H1 (cell line): ENCODE measurements around the gene TRPV4. TPM values are rescaled to one million over a fixed set of nuclear protein-coding genes. Genes with fewer than 3 reads are reported as not detected.

Experiments used
- CTCF ChIA-PET: fragments of 300-600 bp; sonication (Branson Sonifier 250); formaldehyde crosslinking; loops from one replicate; lab custom pipeline; 2021; ENCODE audit not compliant: partially characterized antibody; lab: Charles Lee
- POLR2A ChIA-PET: fragments of 300-600 bp; sonication (Branson Sonifier 250); formaldehyde crosslinking; loops from one replicate; lab custom pipeline; 2021; ENCODE audit warnings: inconsistent platforms; ENCODE audit not compliant: partially characterized antibody; lab: Charles Lee
- DNase-seq, 2 experiments: peaks; one replicate each; pipeline versions ENCODE4 v3.0.0 to v3.0.0-alpha.2; 2010 to 2022; ENCODE audit warnings: low spot score in 2 of 2, low read depth in 1 of 2, mixed read lengths in 1 of 2
- FAIRE-seq: peaks from 2 replicates; lab custom pipeline; 2011; peaks lifted over from hg19 to GRCh38; lab: Jason Lieb, UNC
- H2AFZ ChIP-seq: 2 replicates; pipeline ENCODE4 v1.8.1; 2012; ENCODE audit warnings: low read length, inconsistent platforms
- H2AK5ac ChIP-seq: 2 replicates; pipeline ENCODE4 v1.6.1; 2013; ENCODE audit warnings: low read depth, low read length
- H2BK120ac ChIP-seq: replicated peaks from 2 replicates; pipeline ENCODE3; 2013; ENCODE audit warnings: low read depth, low read length, inconsistent platforms
- H2BK12ac ChIP-seq: 2 replicates; pipeline ENCODE4 v1.6.1; 2013; ENCODE audit warnings: low read depth, low read length
- H2BK15ac ChIP-seq: 2 replicates; pipeline ENCODE4 v1.6.1; 2013; ENCODE audit warnings: low read length
- H2BK20ac ChIP-seq: 2 replicates; pipeline ENCODE4 v1.6.1; 2013; ENCODE audit warnings: low read length
- H2BK5ac ChIP-seq: 2 replicates; pipeline ENCODE4 v1.6.1; 2013; ENCODE audit warnings: low read depth, low read length
- H3K14ac ChIP-seq: 2 replicates; pipeline ENCODE4 v1.6.1; 2013; ENCODE audit warnings: inconsistent platforms; ENCODE audit not compliant: insufficient read length
- H3K18ac ChIP-seq: 2 replicates; pipeline ENCODE4 v1.6.1; 2013; ENCODE audit warnings: low read length; ENCODE audit errors: extremely low read depth
- H3K23ac ChIP-seq: 2 replicates; pipeline ENCODE4 v1.6.1; 2013; ENCODE audit warnings: inconsistent platforms; ENCODE audit not compliant: insufficient read length
- H3K23me2 ChIP-seq: 2 replicates; pipeline ENCODE4 v1.6.1; 2013; ENCODE audit warnings: low read depth, low read length
- H3K27ac ChIP-seq: 2 replicates; pipeline ENCODE4 v1.6.1; 2011; ENCODE audit warnings: low read depth, low read length, inconsistent platforms
- H3K27me3 ChIP-seq, 4 experiments: replicated peaks in 1 of 4; 1 replicate in 1 of 4; 2 replicates in 3 of 4; pipeline versions ENCODE4 v1.6.1 to v1.8.1; 2011 to 2013; ENCODE audit warnings: low read length in 3 of 4, mild to moderate bottlenecking in 3 of 4, inconsistent platforms in 2 of 4, mixed read lengths in 2 of 4, moderate library complexity in 1 of 4; ENCODE audit not compliant: control insufficient read depth in 3 of 4, insufficient read depth in 3 of 4; ENCODE audit errors: extremely low read depth in 1 of 4
- H3K36me3 ChIP-seq, 4 experiments: 2 replicates each; pipeline versions ENCODE4 v1.6.1 to v1.8.1; 2011 to 2013; ENCODE audit warnings: mild to moderate bottlenecking in 4 of 4, low read length in 3 of 4, moderate library complexity in 2 of 4, control low read depth in 1 of 4, inconsistent platforms in 1 of 4; ENCODE audit not compliant: insufficient read depth in 4 of 4, control insufficient read depth in 2 of 4
- H3K4ac ChIP-seq: replicated peaks from 2 replicates; pipeline ENCODE3; 2013; ENCODE audit warnings: low read length, low read depth, mixed read lengths, inconsistent platforms; ENCODE audit not compliant: insufficient read length
- H3K4me1 ChIP-seq, 4 experiments: replicated peaks in 1 of 4; 1 replicate in 1 of 4; 2 replicates in 3 of 4; pipeline versions ENCODE4 v1.6.1 to v1.8.1; 2011 to 2013; ENCODE audit warnings: low read length in 3 of 4, inconsistent platforms in 2 of 4, mixed read lengths in 1 of 4; ENCODE audit not compliant: insufficient read depth in 4 of 4, control insufficient read depth in 3 of 4
- H3K4me2 ChIP-seq, 2 experiments: 2 replicates each; pipeline versions ENCODE4 v1.6.1 to v1.8.1; 2011 to 2013; ENCODE audit warnings: low read depth in 2 of 2, low read length in 2 of 2, control low read depth in 1 of 2, inconsistent platforms in 1 of 2, mild to moderate bottlenecking in 1 of 2; ENCODE audit not compliant: insufficient read depth in 1 of 2
- H3K4me3 ChIP-seq, 4 experiments: fragments of 200-600, 300-600 bp in 1 of 4; sonication (generic), shearing (Covaris generic), sonication (Bioruptor Twin) in 1 of 4; 2 replicates each; pipeline versions ENCODE4 v1.5.1 to v1.8.1; 2011 to 2016; ENCODE audit warnings: low read length in 4 of 4, low read depth in 3 of 4, control low read depth in 2 of 4, inconsistent platforms in 2 of 4, mild to moderate bottlenecking in 2 of 4, mixed read lengths in 1 of 4, moderate library complexity in 1 of 4; ENCODE audit not compliant: insufficient read depth in 2 of 4; ENCODE audit errors: extremely low read depth in 1 of 4
- H3K56ac ChIP-seq: replicated peaks from 2 replicates; pipeline ENCODE3; 2013; ENCODE audit warnings: low read depth, mild to moderate bottlenecking, mixed read lengths, low read length, inconsistent platforms; ENCODE audit not compliant: insufficient read length
- H3K79me1 ChIP-seq: 2 replicates; pipeline ENCODE4 v1.6.1; 2013; ENCODE audit warnings: low read depth, low read length, control low read depth
- H3K79me2 ChIP-seq, 2 experiments: 2 replicates each; pipeline versions ENCODE4 v1.6.1 to v1.8.1; 2012 to 2013; ENCODE audit warnings: low read length in 2 of 2, mild to moderate bottlenecking in 2 of 2, inconsistent platforms in 1 of 2; ENCODE audit not compliant: insufficient read depth in 2 of 2, control insufficient read depth in 1 of 2
- H3K9ac ChIP-seq, 4 experiments: replicated peaks in 1 of 4; 1 replicate in 1 of 4; 2 replicates in 3 of 4; pipeline versions ENCODE4 v1.6.1 to v1.8.1; 2011 to 2013; ENCODE audit warnings: low read depth in 3 of 4, low read length in 3 of 4, control low read depth in 2 of 4, mild to moderate bottlenecking in 2 of 4, moderate library complexity in 2 of 4, inconsistent platforms in 1 of 4; ENCODE audit errors: extremely low read depth in 1 of 4
- H3K9me3 ChIP-seq, 2 experiments: 2 replicates each; pipeline versions ENCODE4 v1.6.1 to v1.8.1; 2012 to 2013; ENCODE audit warnings: mild to moderate bottlenecking in 2 of 2, moderate library complexity in 2 of 2, control low read depth in 1 of 2, inconsistent platforms in 1 of 2, low read depth in 1 of 2, low read length in 1 of 2, mixed read lengths in 1 of 2; ENCODE audit not compliant: insufficient read depth in 2 of 2
- H4K20me1 ChIP-seq, 2 experiments: replicated peaks in 1 of 2; 2 replicates each; pipeline versions ENCODE3 to v1.8.1; 2011 to 2013; ENCODE audit warnings: inconsistent platforms in 2 of 2, low read length in 2 of 2, mild to moderate bottlenecking in 1 of 2; ENCODE audit not compliant: insufficient read depth in 2 of 2, control insufficient read depth in 1 of 2
- H4K5ac ChIP-seq: 2 replicates; pipeline ENCODE4 v1.6.1; 2013; ENCODE audit warnings: low read length, low read depth, mixed read lengths, inconsistent platforms; ENCODE audit not compliant: insufficient read length
- H4K8ac ChIP-seq: 2 replicates; pipeline ENCODE4 v1.8.0; 2013; ENCODE audit warnings: mild to moderate bottlenecking, moderate library complexity, low read length, inconsistent platforms; ENCODE audit not compliant: insufficient read depth; ENCODE audit errors: extremely low read depth
- H4K91ac ChIP-seq: replicated peaks from 2 replicates; pipeline ENCODE3; 2013; ENCODE audit warnings: low read length, mixed read lengths, inconsistent platforms; ENCODE audit not compliant: insufficient read length
- ASH2L ChIP-seq: fragments of 200-600, 300-600 bp; sonication (generic); IDR thresholded peaks from one replicate; pipeline ENCODE4 v1.7.1; 2017; ENCODE audit warnings: low read length
- BRCA1 ChIP-seq: IDR thresholded peaks from 2 replicates; pipeline ENCODE4 v1.6.1; 2012; ENCODE audit warnings: low read depth, low read length, improper control_type of control experiment
- CHD1 ChIP-seq: IDR thresholded peaks from 2 replicates; pipeline ENCODE4 v1.6.1; 2012; ENCODE audit warnings: low read depth, low read length, improper control_type of control experiment
- EGR1 ChIP-seq: IDR thresholded peaks from 2 replicates; pipeline ENCODE4 v1.6.1; 2011; ENCODE audit warnings: low read depth, low read length, borderline replicate concordance
- EP300 ChIP-seq, 2 experiments: IDR thresholded peaks; 1 replicate in 1 of 2; 2 replicates in 1 of 2; pipeline ENCODE4 v1.6.1; 2011 to 2012; ENCODE audit warnings: low read depth in 2 of 2, low read length in 2 of 2, mild to moderate bottlenecking in 2 of 2, borderline replicate concordance in 1 of 2, inconsistent platforms in 1 of 2, moderate library complexity in 1 of 2
- HDAC2 ChIP-seq, 2 experiments: fragments of 300-600 bp in 1 of 2; sonication (generic) in 1 of 2; IDR thresholded peaks; 2 replicates each; pipeline ENCODE4 v1.6.1; 2011 to 2012; ENCODE audit warnings: low read depth in 2 of 2, low read length in 2 of 2, mild to moderate bottlenecking in 2 of 2, moderate library complexity in 2 of 2, borderline replicate concordance in 1 of 2, inconsistent platforms in 1 of 2
- NANOG ChIP-seq: IDR thresholded peaks from 2 replicates; pipeline ENCODE4 v1.6.1; 2011; ENCODE audit warnings: low read length, low read depth, mild to moderate bottlenecking, inconsistent platforms; ENCODE audit not compliant: insufficient read depth, poor library complexity, severe bottlenecking
- NRF1 ChIP-seq: IDR thresholded peaks from 2 replicates; pipeline ENCODE4 v1.6.1; 2011; ENCODE audit warnings: mild to moderate bottlenecking, low read depth, low read length, improper control_type of control experiment
- POLR2AphosphoS5 ChIP-seq: IDR thresholded peaks from 2 replicates; pipeline ENCODE4 v1.6.1; 2011; ENCODE audit warnings: low read depth, low read length
- RFX5 ChIP-seq: IDR thresholded peaks from 2 replicates; pipeline ENCODE4 v1.6.1; 2011; ENCODE audit warnings: low read depth, low read length, improper control_type of control experiment, borderline replicate concordance
- SAP30 ChIP-seq: fragments of 300-600 bp; sonication (generic); IDR thresholded peaks from 2 replicates; pipeline ENCODE4 v1.7.1; 2012; ENCODE audit warnings: low read length, moderate library complexity, mild to moderate bottlenecking, inconsistent platforms; ENCODE audit not compliant: insufficient read depth, insufficient replicate concordance
- SIN3A ChIP-seq, 2 experiments: IDR thresholded peaks in 1 of 2; conservative IDR thresholded peaks in 1 of 2; 2 replicates each; pipeline ENCODE4 v1.6.1; 2011 to 2012; ENCODE audit warnings: low read length in 2 of 2, improper control_type of control experiment in 1 of 2, low read depth in 1 of 2, mild to moderate bottlenecking in 1 of 2
- SIX5 ChIP-seq: IDR thresholded peaks from 2 replicates; pipeline ENCODE4 v1.6.1; 2011; ENCODE audit warnings: mild to moderate bottlenecking, low read depth, low read length
- TAF1 ChIP-seq: IDR thresholded peaks from 2 replicates; pipeline ENCODE4 v1.6.1; 2011; ENCODE audit warnings: mild to moderate bottlenecking, low read depth, low read length
- WGBS, 2 experiments: shearing (Covaris generic) in 1 of 2; methylation state at CpG; one replicate each; pipeline versions ENCODE4 v1.1.6 to v1.1.7; 2013 to 2015; ENCODE audit warnings: low lambda C conversion rate in 2 of 2, mixed read lengths in 2 of 2, inconsistent platforms in 1 of 2, low coverage in 1 of 2, missing lambda C conversion rate in 1 of 2; ENCODE audit not compliant: insufficient replicate concordance in 2 of 2, insufficient coverage in 1 of 2, insufficient read length in 1 of 2; ENCODE audit errors: extremely low coverage in 1 of 2, missing lambda C conversion rate in 1 of 2; 5-methylcytosine and 5-hydroxymethylcytosine counted together
- polyA plus RNA-seq, 7 experiments: library from polyadenylated mRNA; depleted of rRNA in 3 of 7; stranded (reverse) in 5 of 7; unstranded in 2 of 7; fragments of >200 nt in 5 of 7; fragments of 200-250 nt in 2 of 7; gene quantifications; 1 replicate in 5 of 7; 2 replicates in 1 of 7; 4 replicates in 1 of 7; pipeline versions ENCODE4 v1.2.1 to v1.2.3, GENCODE V29; 2011 to 2013; ENCODE audit warnings: missing spikeins in 2 of 7, mixed read lengths in 2 of 7
- total RNA-seq: library from RNA; stranded (reverse); fragmentation: NEBNext Ultra II Directional; extraction: Animal tissue kit (Norgen Biotek cat#: 25700); gene quantifications from 2 replicates; pipeline ENCODE4 v1.2.1, GENCODE V29; 2021

The TRPV4 gene
- total and polyA plus RNA-seq, 2 of the 8 experiments (the other 6 are each of a cell fraction or from before 2014, with no cell fraction given), result 2.1 to 6.2 TPM

- no peak overlapping the region for H3K4ac ChIP-seq
- H3K18ac ChIP-seq, result no peak overlapping the region
- no peaks in the 10 kb centered on the region; the same call in 1 of the 2 replicates for H3K79me1 ChIP-seq
- H2BK20ac ChIP-seq, result no peak overlapping the region
- no peaks in the 10 kb centered on the region for H3K27me3 ChIP-seq
- H3K4me3 ChIP-seq, result no peak overlapping the region
- H3K4me1 ChIP-seq, result no peaks in the 10 kb centered on the region
- POLR2A ChIA-PET, result interaction anchor here (0.9 to 1.7 kb wide), 2 partner anchors 13 to 43 kb away, joined by 3 to 4 read pairs; no protein-coding TSS in a partner anchor
- H2BK15ac ChIP-seq, result no peak overlapping the region
- no peak overlapping the region for H2AK5ac ChIP-seq
- no peak overlapping the region for H3K56ac ChIP-seq
- peaks cover 0 to 2% of the 10 kb centered on the region in 2 experiments for H4K20me1 ChIP-seq
- FAIRE-seq (no peak), DNase-seq (no peak)
- no peak overlapping the region for H3K27ac ChIP-seq
- no peak overlapping the region for H2AFZ ChIP-seq
- no peak overlapping the region for H3K23ac ChIP-seq
- no peak overlapping the region for H2BK12ac ChIP-seq
- no peaks in the 10 kb centered on the region for H3K79me2 ChIP-seq
- H4K8ac ChIP-seq, result no peak overlapping the region
- H3K36me3 ChIP-seq, result peaks cover 0 to 2% (median 0%) of the 10 kb centered on the region in 4 experiments; a peak in 4 of 8 replicates
- no peak overlapping the region for H3K14ac ChIP-seq
- H3K9me3 ChIP-seq, result no peaks in the 10 kb centered on the region
- CTCF ChIA-PET, result interaction anchor here (0.6 to 9.4 kb wide), 10 partner anchors 11 to 243 kb away, joined by 3 to 80 read pairs (median 4); no protein-coding TSS in a partner anchor
- no peaks in the 10 kb centered on the region for H3K23me2 ChIP-seq
- no peak overlapping the region for H4K5ac ChIP-seq
- H2BK5ac ChIP-seq, result no peak overlapping the region
- H3K4me2 ChIP-seq, result no peak overlapping the region
- H4K91ac ChIP-seq, result no peak overlapping the region
- WGBS, 2 experiments, result 98% methylated on average over 5 of the region's 5 CpGs; no CpG with 5 or more reads in 1 of the 2 experiments
- H2BK120ac ChIP-seq, result no peak overlapping the region
- H3K9ac ChIP-seq, result no peak overlapping the region
- TF ChIP-seq HDAC2 (IDR thresholded peaks at IDR 0.05; ENCODE audit: borderline replicate concordance in 1 of 2, low read depth in 2 of 2, low read length in 2 of 2) (no peak), EGR1 (no peak), RFX5 (no peak), ASH2L (no peak), NRF1 (no peak), CHD1 (no peak), SIX5 (no peak), TAF1 (no peak), SIN3A (conservative IDR thresholded peaks at IDR 0.05 in 1 of 2, IDR thresholded peaks at IDR 0.05 in 1 of 2; ENCODE audit: low read depth in 1 of 2, low read length in 2 of 2) (no peak), SAP30 (no peak), NANOG (no peak), POLR2AphosphoS5 (no peak), EP300 (IDR thresholded peaks at IDR 0.05; ENCODE audit: borderline replicate concordance in 1 of 2, low read depth in 2 of 2, low read length in 2 of 2) (no peak), BRCA1 (no peak)
Measured at GRCh38 chr12:109858764-109859163, 25.6 kb upstream of the TRPV4 start.
